ENCODE results near the gene OLFM4.

Gene OLFM4

DNA sequence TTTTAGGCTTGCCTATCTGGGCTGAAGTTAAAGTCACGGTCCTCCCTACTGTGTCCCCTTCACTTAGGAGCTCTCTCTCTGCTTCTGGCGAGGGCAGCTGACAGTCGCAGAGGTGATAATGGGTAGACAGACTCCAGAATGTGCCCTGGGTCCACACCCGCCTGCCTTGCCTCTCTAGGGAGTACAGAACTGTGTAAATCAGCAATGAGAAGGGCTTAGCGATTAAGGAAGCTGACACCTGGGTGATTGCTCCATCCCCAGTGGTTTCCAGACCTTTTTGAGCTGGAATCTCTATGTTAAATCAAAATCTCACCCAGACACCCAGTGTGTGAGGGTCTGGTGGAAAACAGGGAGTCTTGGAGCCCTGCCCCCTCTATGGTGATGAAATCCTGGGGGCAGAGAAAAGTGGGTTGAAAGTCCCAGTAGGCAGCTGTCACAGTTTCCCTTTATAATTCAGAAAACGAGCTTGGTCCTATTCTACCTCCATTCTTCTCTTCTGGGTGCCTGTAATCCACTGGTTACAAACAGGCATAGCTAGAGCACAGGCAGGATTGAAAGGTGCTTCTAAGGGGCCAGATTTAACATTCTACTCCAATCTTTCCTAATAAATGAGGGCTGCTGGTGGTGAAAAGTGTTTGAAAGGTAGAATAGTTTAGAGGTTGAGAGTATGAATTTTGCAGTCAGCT lies 46.9 kb downstream of the OLFM4 start:
- no CpG with 5 or more reads among the region's 6 CpGs for WGBS (ENCODE audit: extremely low coverage, insufficient coverage, insufficient read length)
- Histone ChIP-seq H3K23ac (ENCODE audit: low read length) (no peak overlapping the region), H2BK120ac (ENCODE audit: insufficient read depth, low read length, poor library complexity) (peak overlapping the region; percentile 80)

GRCh38 chr13:53079691-53080090 lies 51.1 kb downstream of the OLFM4 start:
- Histone ChIP-seq H3K9ac (ENCODE audit: low read length) (no peak overlapping the region), H2BK5ac (ENCODE audit: low read depth, low read length, poor library complexity) (no peak overlapping the region), H2AK5ac (ENCODE audit: low read length) (no peak overlapping the region), H3K14ac (ENCODE audit: low read length) (no peak overlapping the region), H2BK12ac (ENCODE audit: low read length) (no peak overlapping the region), H2BK120ac (ENCODE audit: insufficient read depth, low read length, poor library complexity) (no peak overlapping the region), H4K91ac (ENCODE audit: low read depth, low read length) (no peak overlapping the region), H3K9me3 (ENCODE audit: insufficient read depth, low read depth, low read length) (no peaks in the 10 kb centered on the region), H3K4me1 (ENCODE audit: control insufficient read depth in 1 of 2, insufficient read depth in 2 of 2, low read length in 2 of 2) (peaks cover 9 to 11% of the 10 kb centered on the region in 2 experiments), H3K79me2 (ENCODE audit: control insufficient read depth, insufficient read depth, low read length, poor library complexity) (peaks cover 2% of the 10 kb centered on the region), H4K12ac (ENCODE audit: low read depth, low read length) (no peak overlapping the region), H3K27me3 (ENCODE audit: insufficient read depth, low read length) (no peaks in the 10 kb centered on the region), H3K4ac (ENCODE audit: low read depth, low read length) (no peak overlapping the region), H3K36me3 (ENCODE audit: control insufficient read depth in 1 of 2, insufficient read depth in 2 of 2, low read length in 2 of 2) (peaks cover 0 to 3% of the 10 kb centered on the region in 2 experiments), H3K27ac (ENCODE audit: low read depth, low read length) (no peak overlapping the region), H3K4me2 (ENCODE audit: low read length) (no peak overlapping the region), H4K8ac (ENCODE audit: low read depth, low read length) (no peak overlapping the region), H3K4me3 (ENCODE audit: low read depth, low read length) (no peak overlapping the region), H3K23ac (ENCODE audit: low read length) (no peak overlapping the region), H3K18ac (ENCODE audit: low read length) (no peak overlapping the region), H3K79me1 (ENCODE audit: low read length) (peaks cover 11% of the 10 kb centered on the region), H2AFZ (ENCODE audit: insufficient read depth, low read length, poor library complexity) (no peak overlapping the region)
- no peak for DNase-seq
- no CpG with 5 or more reads among the region's 8 CpGs for WGBS (ENCODE audit: extremely low coverage, insufficient coverage, insufficient read length)

More for the DNA sequence above, 46.9 kb downstream of the OLFM4 start:
- no peak for DNase-seq
- Histone ChIP-seq H3K9ac (ENCODE audit: low read length) (no peak overlapping the region), H3K18ac (ENCODE audit: low read length) (peak overlapping the region; percentile 60), H3K14ac (ENCODE audit: low read length) (peak overlapping the region; percentile 70), H3K4me3 (ENCODE audit: low read depth, low read length) (no peak overlapping the region), H3K4ac (ENCODE audit: low read depth, low read length) (peak overlapping the region; percentile 12), H2BK5ac (ENCODE audit: low read depth, low read length, poor library complexity) (peak overlapping the region; percentile 74), H3K79me2 (ENCODE audit: control insufficient read depth, insufficient read depth, low read length, poor library complexity) (peaks cover 8% of the 10 kb centered on the region), H3K27ac (ENCODE audit: low read depth, low read length) (peak overlapping the region; percentile 48), H2AFZ (ENCODE audit: insufficient read depth, low read length, poor library complexity) (peak overlapping the region; percentile 30), H3K36me3 (ENCODE audit: control insufficient read depth in 1 of 2, insufficient read depth in 2 of 2, low read length in 2 of 2) (peaks cover 0 to 2% of the 10 kb centered on the region in 2 experiments), H2BK12ac (ENCODE audit: low read length) (peak overlapping the region; percentile 90), H4K91ac (ENCODE audit: low read depth, low read length) (peak overlapping the region; percentile 81), H4K12ac (ENCODE audit: low read depth, low read length) (no peak overlapping the region), H3K4me1 (ENCODE audit: control insufficient read depth in 1 of 2, insufficient read depth in 2 of 2, low read length in 2 of 2) (peaks cover 19 to 21% of the 10 kb centered on the region in 2 experiments), H3K4me2 (ENCODE audit: low read length) (no peak overlapping the region), H3K27me3 (ENCODE audit: insufficient read depth, low read length) (no peaks in the 10 kb centered on the region), H4K8ac (ENCODE audit: low read depth, low read length) (peak overlapping the region; percentile 69), H3K79me1 (ENCODE audit: low read length) (peaks cover 26% of the 10 kb centered on the region), H3K9me3 (ENCODE audit: insufficient read depth, low read depth, low read length) (no peaks in the 10 kb centered on the region), H2AK5ac (ENCODE audit: low read length) (peak overlapping the region; percentile 35)

DNA sequence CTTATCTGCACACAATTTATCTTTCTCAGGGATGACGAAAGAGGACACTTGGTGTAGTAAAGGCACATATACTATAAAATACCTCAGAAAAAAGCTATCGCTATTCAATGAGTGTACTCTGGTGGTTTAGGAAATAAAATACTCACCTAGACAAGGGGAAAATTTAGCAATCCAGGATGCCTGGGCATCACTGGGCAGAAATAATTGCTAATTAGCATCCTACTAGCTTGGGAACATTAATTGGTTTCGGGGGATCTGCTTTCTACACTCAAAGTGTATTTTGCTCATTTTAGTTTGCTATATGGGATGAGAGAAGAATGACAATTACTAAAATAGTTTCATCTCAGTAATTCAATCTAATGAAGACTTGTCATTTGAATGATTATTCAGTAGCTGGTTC lies 60.3 kb downstream of the OLFM4 start:
- no peak overlapping the region for H3K27ac ChIP-seq (ENCODE audit: low read depth, low read length)
- no peak overlapping the region for H4K8ac ChIP-seq (ENCODE audit: low read depth, low read length)
- no peak overlapping the region for H3K23ac ChIP-seq (ENCODE audit: low read length)
- no peak overlapping the region for H3K9ac ChIP-seq (ENCODE audit: low read length)
- H2AK5ac ChIP-seq (ENCODE audit: low read length) = no peak overlapping the region
- no peak overlapping the region for H3K4ac ChIP-seq (ENCODE audit: low read depth, low read length)
- no peak overlapping the region for H3K4me3 ChIP-seq (ENCODE audit: low read depth, low read length)
- H2BK120ac ChIP-seq (ENCODE audit: insufficient read depth, low read length, poor library complexity) = no peak overlapping the region
- no peaks in the 10 kb centered on the region for H3K79me2 ChIP-seq (ENCODE audit: control insufficient read depth, insufficient read depth, low read length, poor library complexity)
- H4K91ac ChIP-seq (ENCODE audit: low read depth, low read length) = no peak overlapping the region
- H3K14ac ChIP-seq (ENCODE audit: low read length) = no peak overlapping the region
- H2AFZ ChIP-seq (ENCODE audit: insufficient read depth, low read length, poor library complexity) = no peak overlapping the region
- H3K4me2 ChIP-seq (ENCODE audit: low read length) = no peak overlapping the region
- no peak overlapping the region for H2BK5ac ChIP-seq (ENCODE audit: low read depth, low read length, poor library complexity)
- peaks cover 0 to 2% of the 10 kb centered on the region in 2 experiments for H3K4me1 ChIP-seq (ENCODE audit: control insufficient read depth in 1 of 2, insufficient read depth in 2 of 2, low read length in 2 of 2)
- H3K27me3 ChIP-seq (ENCODE audit: insufficient read depth, low read length) = no peaks in the 10 kb centered on the region
- no peak overlapping the region for H3K18ac ChIP-seq (ENCODE audit: low read length)
- DNase-seq = no peak
- no peak overlapping the region for H4K12ac ChIP-seq (ENCODE audit: low read depth, low read length)
- peaks cover 0 to 2% of the 10 kb centered on the region in 2 experiments for H3K36me3 ChIP-seq (ENCODE audit: control insufficient read depth in 1 of 2, insufficient read depth in 2 of 2, low read length in 2 of 2)
- no CpG with 5 or more reads among the region's 3 CpGs for WGBS (ENCODE audit: extremely low coverage, insufficient coverage, insufficient read length)
- H3K9me3 ChIP-seq (ENCODE audit: insufficient read depth, low read depth, low read length) = no peaks in the 10 kb centered on the region
- peaks cover 2% of the 10 kb centered on the region for H3K79me1 ChIP-seq (ENCODE audit: low read length)
- no peak overlapping the region for H2BK12ac ChIP-seq (ENCODE audit: low read length)

DNA sequence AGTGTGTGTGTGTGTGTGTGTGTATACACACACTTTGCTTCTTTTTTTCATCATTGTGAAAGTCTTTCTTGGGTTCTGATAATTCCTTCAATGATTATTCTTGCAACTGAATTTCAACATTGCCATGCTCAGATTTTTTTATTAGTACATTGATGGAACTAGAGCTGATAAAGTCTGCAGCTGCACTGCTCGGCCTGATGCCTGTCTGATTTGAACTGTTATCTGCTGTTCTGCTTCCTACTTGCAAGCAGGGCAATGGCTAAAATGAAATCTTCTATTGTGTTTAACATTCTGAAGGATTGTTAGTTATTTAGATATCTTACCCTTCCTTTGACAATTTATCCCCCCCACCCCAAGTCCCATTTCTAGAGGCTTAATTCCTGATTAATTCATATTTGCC lies 61.3 kb downstream of the OLFM4 start:
- no peak overlapping the region for H3K9ac ChIP-seq (ENCODE audit: low read length)
- H3K79me1 ChIP-seq (ENCODE audit: low read length) = no peaks in the 10 kb centered on the region
- no CpG with 5 or more reads among the region's 1 CpG for WGBS (ENCODE audit: extremely low coverage, insufficient coverage, insufficient read length)
- no peak overlapping the region for H2AFZ ChIP-seq (ENCODE audit: insufficient read depth, low read length, poor library complexity)
- H4K8ac ChIP-seq (ENCODE audit: low read depth, low read length) = no peak overlapping the region
- no peak overlapping the region for H3K23ac ChIP-seq (ENCODE audit: low read length)
- no peak for DNase-seq
- no peak overlapping the region for H3K4me2 ChIP-seq (ENCODE audit: low read length)
- H3K4ac ChIP-seq (ENCODE audit: low read depth, low read length) = no peak overlapping the region
- no peaks in the 10 kb centered on the region for H3K9me3 ChIP-seq (ENCODE audit: insufficient read depth, low read depth, low read length)
- H2BK120ac ChIP-seq (ENCODE audit: insufficient read depth, low read length, poor library complexity) = no peak overlapping the region
- H3K14ac ChIP-seq (ENCODE audit: low read length) = no peak overlapping the region
- H2BK5ac ChIP-seq (ENCODE audit: low read depth, low read length, poor library complexity) = no peak overlapping the region
- H4K12ac ChIP-seq (ENCODE audit: low read depth, low read length) = no peak overlapping the region
- no peak overlapping the region for H4K91ac ChIP-seq (ENCODE audit: low read depth, low read length)
- no peak overlapping the region for H3K4me3 ChIP-seq (ENCODE audit: low read depth, low read length)
- no peaks in the 10 kb centered on the region for H3K79me2 ChIP-seq (ENCODE audit: control insufficient read depth, insufficient read depth, low read length, poor library complexity)
- no peaks in the 10 kb centered on the region for H3K36me3 ChIP-seq (ENCODE audit: control insufficient read depth in 1 of 2, insufficient read depth in 2 of 2, low read length in 2 of 2)
- no peak overlapping the region for H2BK12ac ChIP-seq (ENCODE audit: low read length)
- no peaks in the 10 kb centered on the region for H3K4me1 ChIP-seq (ENCODE audit: control insufficient read depth in 1 of 2, insufficient read depth in 2 of 2, low read length in 2 of 2)
- H3K27ac ChIP-seq (ENCODE audit: low read depth, low read length) = no peak overlapping the region
- H2AK5ac ChIP-seq (ENCODE audit: low read length) = no peak overlapping the region
- no peaks in the 10 kb centered on the region for H3K27me3 ChIP-seq (ENCODE audit: insufficient read depth, low read length)
- no peak overlapping the region for H3K18ac ChIP-seq (ENCODE audit: low read length)
